ENCODE data around the gene SLC8A2.

SLC8A2 gene

GRCh38 chr19:47497821-47498520, 26.3 kb upstream of the SLC8A2 start:
- Histone ChIP-seq H4K91ac (ENCODE audit: low read depth, low read length, poor library complexity) (no peak overlapping the region), H3K4me2 (ENCODE audit: insufficient read depth, low read length, poor library complexity, severe bottlenecking) (no peak overlapping the region), H3K36me3 (replicated peaks in 1 of 2; ENCODE audit: control insufficient read depth in 2 of 2, insufficient read depth in 2 of 2, low read length in 2 of 2) (peaks cover 11 to 59% of the 10 kb centered on the region in 2 donors), H3K4me1 (ENCODE audit: control insufficient read depth in 2 of 2, insufficient read depth in 1 of 2, low read depth in 1 of 2, low read length in 2 of 2) (no peaks in the 10 kb centered on the region), H3K14ac (ENCODE audit: low read length) (no peak overlapping the region), H3K18ac (ENCODE audit: low read length) (no peak overlapping the region), H2AK5ac (ENCODE audit: low read depth, low read length) (no peak overlapping the region), H3K4me3 (ENCODE audit: low read length in 2 of 2) (no peak overlapping the region), H4K8ac (ENCODE audit: low read depth, low read length) (no peak overlapping the region), H3K9ac (ENCODE audit: low read depth, low read length, poor library complexity) (no peak overlapping the region), H3K27ac (replicated peaks; ENCODE audit: low read length) (no peak overlapping the region), H2BK12ac (ENCODE audit: low read length) (peak overlapping the region; percentile 65), H3K4ac (ENCODE audit: low read length) (no peak overlapping the region), H2BK15ac (ENCODE audit: low read length) (no peak overlapping the region), H2BK120ac (ENCODE audit: low read depth, low read length) (no peak overlapping the region), H2BK5ac (ENCODE audit: low read length) (no peak overlapping the region), H3K23ac (ENCODE audit: low read depth, low read length, poor library complexity) (no peak overlapping the region), H3K79me1 (ENCODE audit: low read depth, low read length) (peaks cover 14% of the 10 kb centered on the region), H3K27me3 (ENCODE audit: control insufficient read depth in 3 of 3, insufficient read depth in 3 of 3, low read depth in 1 of 3, low read length in 3 of 3) (no peaks in the 10 kb centered on the region), H2AFZ (ENCODE audit: low read length) (no peak overlapping the region), H3K9me3 (replicated peaks in 1 of 2; ENCODE audit: control insufficient read depth in 2 of 2, insufficient read depth in 1 of 2, low read depth in 1 of 2, low read length in 2 of 2) (no peaks in the 10 kb centered on the region)
- WGBS, 2 donors (ENCODE audit: extremely low coverage in 2 of 2, insufficient read length in 2 of 2, insufficient replicate concordance in 1 of 2), result no CpG with 5 or more reads among the region's 14 CpGs
- DNase-seq (ENCODE audit: low spot score), result no peak

GRCh38 chr19:47497050-47497766, 25.5 kb upstream of the SLC8A2 start:
- Histone ChIP-seq H2AK5ac (ENCODE audit: low read depth, low read length) (no peak overlapping the region), H2BK15ac (ENCODE audit: low read length) (no peak overlapping the region), H4K91ac (ENCODE audit: low read depth, low read length, poor library complexity) (no peak overlapping the region), H3K27ac (replicated peaks; ENCODE audit: low read length) (no peak overlapping the region), H3K4me1 (ENCODE audit: control insufficient read depth in 2 of 2, insufficient read depth in 1 of 2, low read depth in 1 of 2, low read length in 2 of 2) (no peaks in the 10 kb centered on the region), H3K23ac (ENCODE audit: low read depth, low read length, poor library complexity) (peak overlapping the region; percentile 39), H3K4ac (ENCODE audit: low read length) (no peak overlapping the region), H3K9ac (ENCODE audit: low read depth, low read length, poor library complexity) (no peak overlapping the region), H3K9me3 (replicated peaks in 1 of 2; ENCODE audit: control insufficient read depth in 2 of 2, insufficient read depth in 1 of 2, low read depth in 1 of 2, low read length in 2 of 2) (no peaks in the 10 kb centered on the region), H2AFZ (ENCODE audit: low read length) (no peak overlapping the region), H2BK120ac (ENCODE audit: low read depth, low read length) (no peak overlapping the region), H3K79me1 (ENCODE audit: low read depth, low read length) (peaks cover 20% of the 10 kb centered on the region), H3K14ac (ENCODE audit: low read length) (no peak overlapping the region), H3K18ac (ENCODE audit: low read length) (no peak overlapping the region), H2BK12ac (ENCODE audit: low read length) (no peak overlapping the region), H3K36me3 (replicated peaks in 1 of 2; ENCODE audit: control insufficient read depth in 2 of 2, insufficient read depth in 2 of 2, low read length in 2 of 2) (peaks cover 11 to 56% of the 10 kb centered on the region in 2 donors), H3K4me3 (ENCODE audit: low read length in 2 of 2) (no peak overlapping the region), H3K4me2 (ENCODE audit: insufficient read depth, low read length, poor library complexity, severe bottlenecking) (no peak overlapping the region), H2BK5ac (ENCODE audit: low read length) (no peak overlapping the region), H3K27me3 (ENCODE audit: control insufficient read depth in 3 of 3, insufficient read depth in 3 of 3, low read depth in 1 of 3, low read length in 3 of 3) (no peaks in the 10 kb centered on the region), H4K8ac (ENCODE audit: low read depth, low read length) (no peak overlapping the region)
- no CpG with 5 or more reads among the region's 23 CpGs for WGBS, 2 donors (ENCODE audit: extremely low coverage in 2 of 2, insufficient read length in 2 of 2, insufficient replicate concordance in 1 of 2)
- no peak for DNase-seq (ENCODE audit: low spot score)

- no peaks in the 10 kb centered on the region for H3K4me1 ChIP-seq (ENCODE audit: control insufficient read depth in 2 of 2, insufficient read depth in 1 of 2, low read depth in 1 of 2, low read length in 2 of 2)
- H4K8ac ChIP-seq (ENCODE audit: low read depth, low read length), result no peak overlapping the region
- H2BK120ac ChIP-seq (ENCODE audit: low read depth, low read length), result no peak overlapping the region
- no peak overlapping the region for H2BK12ac ChIP-seq (ENCODE audit: low read length)
- no peak overlapping the region for H3K23ac ChIP-seq (ENCODE audit: low read depth, low read length, poor library complexity)
- H3K79me1 ChIP-seq (ENCODE audit: low read depth, low read length), result peaks cover 25% of the 10 kb centered on the region
- H4K91ac ChIP-seq (ENCODE audit: low read depth, low read length, poor library complexity), result no peak overlapping the region
- no peaks in the 10 kb centered on the region for H3K27me3 ChIP-seq (ENCODE audit: control insufficient read depth in 3 of 3, insufficient read depth in 3 of 3, low read depth in 1 of 3, low read length in 3 of 3)
- no peak overlapping the region for H2AFZ ChIP-seq (ENCODE audit: low read length)
- H3K14ac ChIP-seq (ENCODE audit: low read length), result peak overlapping the region; percentile 21
- peak overlapping the region; percentile 57 for H3K18ac ChIP-seq (ENCODE audit: low read length)
- no peaks in the 10 kb centered on the region for H3K9me3 ChIP-seq (replicated peaks in 1 of 2; ENCODE audit: control insufficient read depth in 2 of 2, insufficient read depth in 1 of 2, low read depth in 1 of 2, low read length in 2 of 2)
- no peak overlapping the region for H2BK15ac ChIP-seq (ENCODE audit: low read length)
- peaks cover 14 to 60% of the 10 kb centered on the region in 2 donors for H3K36me3 ChIP-seq (replicated peaks in 1 of 2; ENCODE audit: control insufficient read depth in 2 of 2, insufficient read depth in 2 of 2, low read length in 2 of 2)
- H3K4me3 ChIP-seq (ENCODE audit: low read length in 2 of 2), result no peak overlapping the region
- no peak overlapping the region for H3K4me2 ChIP-seq (ENCODE audit: insufficient read depth, low read length, poor library complexity, severe bottlenecking)
- H2BK5ac ChIP-seq (ENCODE audit: low read length), result peak overlapping the region; percentile 87
- DNase-seq (ENCODE audit: low spot score), result no peak
- H3K4ac ChIP-seq (ENCODE audit: low read length), result peak overlapping the region; percentile 23
- H3K27ac ChIP-seq (replicated peaks; ENCODE audit: low read length), result no peak overlapping the region
- H3K9ac ChIP-seq (ENCODE audit: low read depth, low read length, poor library complexity), result peak overlapping the region; percentile 44
- WGBS, 2 donors (ENCODE audit: extremely low coverage in 2 of 2, insufficient read length in 2 of 2, insufficient replicate concordance in 1 of 2), result no CpG with 5 or more reads among the region's 17 CpGs
- no peak overlapping the region for H2AK5ac ChIP-seq (ENCODE audit: low read depth, low read length)
Observed at GRCh38 chr19:47495478-47496372, 24.0 kb upstream of the SLC8A2 start.

Data from neuronal stem cell (in vitro differentiated cells).